Activated naive CD8-positive, alpha-beta T cell treated with anti-CD3 and anti-CD28 coated beads, Interleukin-2, amount 10 ng/mL, durations not matched to agents 7 days and 5 days (primary cell): Measurements from ENCODE around the gene NDUFV2. TPM values are rescaled to one million over a fixed set of nuclear protein-coding genes. Genes with fewer than 3 reads are reported as not detected.

ENCODE experiments used
- ATAC-seq: fragments of 150-1000 bp; cut with Tn5 transposase; one replicate; pipeline ENCODE4 v1.10.0; 2021; ENCODE audit warnings: low read depth, moderate library complexity
- POLR2A ChIA-PET: fragments of 350-600 bp; sonication (Branson Sonifier 250); formaldehyde crosslinking; loops from one replicate; lab custom pipeline; 2021; ENCODE audit warnings: antibody characterized with exemption; lab: Charles Lee
- DNase-seq: peaks from one replicate; pipeline ENCODE4 v3.0.0; 2021
- H3K27ac Mint-ChIP-seq: one replicate; pipeline ENCODE4 v1.8.0; 2022; ENCODE audit warnings: mild to moderate bottlenecking, mixed read lengths
- H3K27me3 Mint-ChIP-seq: one replicate; pipeline ENCODE4 v1.8.0; 2022; ENCODE audit warnings: mild to moderate bottlenecking, moderate library complexity, mixed read lengths
- H3K36me3 Mint-ChIP-seq: one replicate; pipeline ENCODE4 v1.8.0; 2021; ENCODE audit warnings: mild to moderate bottlenecking, mixed read lengths
- H3K4me1 Mint-ChIP-seq: one replicate; pipeline ENCODE4 v1.8.0; 2021; ENCODE audit warnings: mixed read lengths
- H3K4me3 Mint-ChIP-seq: one replicate; pipeline ENCODE4 v1.8.0; 2022; ENCODE audit warnings: mild to moderate bottlenecking, moderate library complexity, mixed read lengths
- H3K9me3 Mint-ChIP-seq: one replicate; pipeline ENCODE4 v1.8.0; 2021; ENCODE audit warnings: mixed read lengths
- total RNA-seq, 2 experiments: library from RNA; stranded (reverse); gene quantifications; one replicate each; pipeline ENCODE4 v1.2.3, GENCODE V29; 2021

The NDUFV2 gene
- total RNA-seq, 2 experiments from 2014 or later: 166 to 168 TPM

DNA sequence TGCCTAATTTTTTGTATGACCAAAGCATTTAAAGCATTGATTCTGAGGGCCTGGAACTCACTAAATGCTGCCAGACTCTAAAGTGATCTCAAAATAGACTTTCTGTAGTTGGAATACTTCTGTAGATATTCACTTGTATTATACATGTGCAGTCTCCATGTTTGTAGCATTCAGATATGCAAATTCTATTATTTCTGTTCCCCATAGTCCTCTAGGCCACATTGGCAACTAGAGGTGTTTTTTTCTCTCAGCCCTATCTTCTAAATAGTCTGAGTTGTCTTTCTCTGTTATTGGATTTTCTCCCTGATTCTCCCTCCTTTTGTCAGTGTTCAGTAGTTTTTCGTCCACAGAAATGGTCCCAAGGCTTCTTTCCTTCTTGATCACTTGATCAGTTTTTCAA lies 72.6 kb downstream of the NDUFV2 start:
- peaks cover 8% of the 10 kb centered on the region for H3K4me1 Mint-ChIP-seq

DNA sequence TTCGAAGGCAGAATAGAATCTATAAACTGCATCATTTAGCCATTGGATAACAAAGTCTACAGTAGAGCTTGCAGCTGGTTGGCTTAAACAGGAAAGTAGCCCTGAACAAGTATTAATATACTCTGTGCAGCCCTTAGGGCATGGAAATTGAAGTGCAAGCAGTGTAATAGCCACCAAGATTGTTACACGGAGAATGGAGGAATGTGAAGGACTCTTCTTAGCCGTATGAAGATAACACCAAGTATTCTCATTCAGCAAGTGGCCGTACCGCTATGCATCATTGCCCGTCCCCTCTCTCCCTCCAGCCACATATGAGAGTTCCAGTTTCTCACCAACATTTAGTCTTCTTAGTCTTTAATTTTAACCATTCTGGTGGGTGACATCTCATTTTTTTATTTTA lies 74.5 kb downstream of the NDUFV2 start:
- H3K4me1 Mint-ChIP-seq: peaks cover 10% of the 10 kb centered on the region

More for the DNA sequence above, 72.6 kb downstream of the NDUFV2 start:
- Mint-ChIP-seq H3K27ac (no peak overlapping the region), H3K36me3 (peaks cover 44% of the 10 kb centered on the region), H3K9me3 (peaks cover 5% of the 10 kb centered on the region), H3K27me3 (no peaks in the 10 kb centered on the region), H3K4me3 (no peak overlapping the region)
- ATAC-seq (no peak), DNase-seq (no peak)
- POLR2A ChIA-PET: no interaction called here

DNA sequence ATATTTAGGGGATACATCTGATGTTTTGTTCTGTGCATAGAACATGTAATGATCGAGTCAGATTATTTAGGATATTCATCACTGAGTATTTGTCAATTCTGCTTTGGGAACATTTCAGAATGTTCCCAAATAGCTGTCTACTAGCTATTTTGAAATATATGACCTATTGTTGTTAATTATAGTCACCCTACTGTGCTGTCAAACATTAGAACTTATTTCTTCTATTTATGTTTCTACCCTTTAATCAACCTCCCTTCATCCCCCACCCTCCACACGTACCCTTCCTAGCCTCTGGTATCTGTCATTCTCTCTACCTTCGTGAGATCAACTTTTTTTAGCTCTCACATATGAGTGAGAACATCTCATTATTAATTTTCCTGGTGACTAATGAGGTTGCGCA lies 75.0 kb downstream of the NDUFV2 start:
- H3K36me3 Mint-ChIP-seq: peaks cover 33% of the 10 kb centered on the region
- DNase-seq (no peak), ATAC-seq (no peak)
- no peak overlapping the region for H3K4me3 Mint-ChIP-seq
- POLR2A ChIA-PET: no interaction called here
- H3K27me3 Mint-ChIP-seq: no peaks in the 10 kb centered on the region
- no peak overlapping the region for H3K27ac Mint-ChIP-seq
- peaks cover 8% of the 10 kb centered on the region for H3K4me1 Mint-ChIP-seq
- H3K9me3 Mint-ChIP-seq: peaks cover 2% of the 10 kb centered on the region

More for the DNA sequence above, 74.5 kb downstream of the NDUFV2 start:
- Mint-ChIP-seq H3K27me3 (no peaks in the 10 kb centered on the region), H3K36me3 (peaks cover 35% of the 10 kb centered on the region), H3K27ac (no peak overlapping the region), H3K4me3 (no peak overlapping the region), H3K9me3 (peaks cover 2% of the 10 kb centered on the region)
- POLR2A ChIA-PET: no interaction called here
- ATAC-seq: no peak
- DNase-seq: no peak

DNA sequence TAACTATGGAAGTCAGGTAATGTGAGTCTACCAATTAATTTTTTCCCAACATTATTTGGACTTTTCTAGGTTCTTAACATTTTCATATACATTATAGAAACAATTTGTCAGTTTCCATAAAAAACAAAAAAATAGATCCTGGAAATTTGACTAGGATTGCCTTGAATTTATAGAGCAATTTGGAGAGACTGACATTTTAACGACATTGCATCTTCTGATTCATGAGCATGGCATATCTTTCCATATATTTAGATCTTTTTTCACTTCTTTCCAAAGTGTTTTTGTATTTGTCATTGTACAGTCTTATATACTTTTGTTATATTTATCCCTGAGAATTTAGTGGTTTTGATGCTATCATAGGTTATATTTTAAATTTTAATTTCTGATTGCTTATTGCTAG lies 76.1 kb downstream of the NDUFV2 start:
- no peak for ATAC-seq
- Mint-ChIP-seq H3K4me3 (no peak overlapping the region), H3K36me3 (peaks cover 40% of the 10 kb centered on the region), H3K9me3 (peaks cover 2% of the 10 kb centered on the region), H3K27me3 (no peaks in the 10 kb centered on the region), H3K27ac (no peak overlapping the region), H3K4me1 (peaks cover 10% of the 10 kb centered on the region)
- POLR2A ChIA-PET: no interaction called here
- no peak for DNase-seq

DNA sequence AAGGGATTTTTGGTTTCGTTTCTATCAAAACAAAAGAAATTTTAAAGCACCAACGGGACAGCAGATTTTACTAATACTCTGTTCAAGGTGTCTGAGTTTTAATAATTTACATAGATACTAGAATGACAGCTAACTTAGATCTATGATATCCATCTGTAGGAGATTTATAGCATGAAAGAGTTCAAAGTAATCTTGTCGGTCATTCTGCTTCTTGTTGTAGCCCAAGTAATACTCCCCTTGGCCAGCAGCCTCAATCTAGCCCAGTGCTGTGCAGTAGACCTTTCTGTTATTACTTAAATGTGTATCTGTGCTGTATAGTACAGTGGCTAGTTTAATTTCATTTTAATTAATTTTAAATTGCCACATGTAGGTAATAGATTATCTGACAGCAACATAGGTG lies 78.8 kb downstream of the NDUFV2 start:
- peaks cover 55% of the 10 kb centered on the region for H3K36me3 Mint-ChIP-seq
- no peak overlapping the region for H3K27ac Mint-ChIP-seq
- no peak for DNase-seq
- no peaks in the 10 kb centered on the region for H3K27me3 Mint-ChIP-seq
- no peaks in the 10 kb centered on the region for H3K9me3 Mint-ChIP-seq
- POLR2A ChIA-PET: no interaction called here
- no peak for ATAC-seq
- H3K4me3 Mint-ChIP-seq: no peak overlapping the region
- peaks cover 19% of the 10 kb centered on the region for H3K4me1 Mint-ChIP-seq

DNA sequence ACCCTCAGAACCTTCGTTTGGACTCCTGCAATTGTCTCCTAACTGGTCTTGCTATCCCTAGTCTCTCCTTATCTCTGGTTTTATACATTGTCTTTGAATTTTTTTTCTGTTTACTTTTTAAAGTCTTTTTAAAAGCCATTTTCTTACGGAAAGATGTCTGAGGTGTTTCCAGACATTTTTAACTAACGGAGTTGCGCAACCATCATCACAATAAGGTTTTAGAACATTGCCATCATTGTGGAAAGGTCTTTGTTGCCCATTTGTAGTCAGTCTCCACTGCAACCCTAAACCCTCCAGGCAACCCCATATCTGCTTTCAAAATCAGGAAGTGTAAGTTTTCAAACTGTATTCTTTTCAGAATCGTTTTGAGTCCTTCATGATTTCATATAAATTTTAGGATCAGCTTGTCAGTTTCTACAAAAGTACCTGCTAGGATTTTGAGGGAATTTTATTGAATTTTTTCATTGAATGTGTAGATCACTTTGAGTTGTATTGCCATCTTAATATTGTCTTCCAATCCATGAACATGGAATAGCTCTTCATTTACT lies 80.4 kb downstream of the NDUFV2 start:
- H3K4me3 Mint-ChIP-seq: no peak overlapping the region
- H3K9me3 Mint-ChIP-seq: no peaks in the 10 kb centered on the region
- H3K36me3 Mint-ChIP-seq: peaks cover 56% of the 10 kb centered on the region
- H3K27ac Mint-ChIP-seq: peak overlapping the region; percentile 2
- no peak for DNase-seq
- H3K27me3 Mint-ChIP-seq: no peaks in the 10 kb centered on the region
- ATAC-seq: no peak
- POLR2A ChIA-PET: interaction anchor here (0.6 kb wide), 1 partner anchor 285 kb away, joined by 4 read pairs; no protein-coding TSS in a partner anchor
- H3K4me1 Mint-ChIP-seq: peaks cover 19% of the 10 kb centered on the region

Other genes with a start within 250 kb of the NDUFV2 start
- 100 to 1,000 TPM; 107 to 117 TPM for gene ANKRD12, start 34.1 kb downstream of the NDUFV2 start, total RNA-seq
- 10 to 100 TPM in 1 of 2 experiments, 1 to 10 TPM in 1; 9.0 to 10.4 TPM for gene TWSG1, start 232.1 kb downstream of the NDUFV2 start, total RNA-seq